ENCODE measurements around the gene BHMT2. TPM values are rescaled to one million over a fixed set of nuclear protein-coding genes. Genes with fewer than 3 reads are reported as not detected.

The BHMT2 gene
- total and polyA plus RNA-seq, 10 of the 15 experiments (the other 5 are each of a cell fraction or from before 2014, with no cell fraction given): not detected

DNA sequence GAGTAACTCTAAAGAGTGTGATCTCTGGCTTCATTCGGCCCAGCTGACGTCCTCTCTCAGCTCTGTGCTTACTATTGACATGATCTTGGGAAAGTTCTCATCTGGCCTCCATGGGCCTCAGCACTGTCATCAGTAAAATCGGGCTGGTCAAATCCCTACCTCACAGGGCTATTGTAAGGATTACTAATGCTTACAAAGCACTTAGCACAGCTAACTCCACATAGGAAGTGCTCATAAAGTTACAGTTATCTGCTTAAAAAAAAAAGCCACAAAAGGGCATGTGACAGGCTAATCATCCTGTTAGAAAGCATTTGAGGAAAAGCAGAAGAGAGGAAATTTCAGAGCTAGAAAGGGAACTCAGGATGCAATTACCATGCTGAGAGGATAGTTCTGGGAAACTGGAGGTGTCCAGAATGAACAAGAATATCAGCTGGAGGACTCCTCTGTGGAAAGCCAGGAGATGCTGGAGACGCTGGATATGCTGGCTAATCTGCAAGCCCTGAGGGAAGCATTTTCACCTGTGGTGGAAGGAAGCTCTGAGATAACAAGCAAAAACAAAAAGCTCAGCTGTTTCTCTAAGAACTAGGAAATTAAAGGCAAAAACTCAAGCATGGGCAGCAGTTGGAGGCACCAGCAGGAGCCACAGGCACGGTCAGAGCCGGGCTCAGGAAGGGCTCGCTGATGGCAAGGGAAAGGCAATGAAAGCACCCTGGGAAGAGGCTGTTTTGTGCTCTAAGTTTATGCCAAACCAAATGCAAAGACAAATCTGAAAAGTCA is 37.6 kb downstream of the BHMT2 start:
- Histone ChIP-seq H3K9me3 (replicated peaks; ENCODE audit: control insufficient read depth, insufficient read depth, low read length) (no peaks in the 10 kb centered on the region), H3K27ac (ENCODE audit: control insufficient read depth, insufficient read depth) (no peak overlapping the region), H4K20me1 (ENCODE audit: control insufficient read depth, insufficient read depth) (no peaks in the 10 kb centered on the region), H3K79me2 (ENCODE audit: control insufficient read depth, insufficient read depth, low read length) (no peaks in the 10 kb centered on the region), H3K36me3 (ENCODE audit: control insufficient read depth in 2 of 2, insufficient read depth in 2 of 2, low read length in 1 of 2) (no peaks in the 10 kb centered on the region), H2AFZ (ENCODE audit: control insufficient read depth, low read depth, low read length) (no peak overlapping the region), H3K4me2 (ENCODE audit: control insufficient read depth, insufficient read depth) (no peak overlapping the region), H3K4me1 (ENCODE audit: control insufficient read depth, insufficient read depth, low read length) (no peaks in the 10 kb centered on the region), H3K4me3 (no peak overlapping the region), H3K27me3 (replicated peaks in 1 of 2; ENCODE audit: control insufficient read depth in 2 of 2, insufficient read depth in 2 of 2, low read length in 1 of 2) (peaks cover 2 to 4% of the 10 kb centered on the region in 2 experiments; a peak in 3 of 4 replicates), H3K9ac (ENCODE audit: control insufficient read depth, insufficient read depth, low read length) (no peak overlapping the region)
- RAD21 ChIA-PET (ENCODE audit: unreplicated experiment): interaction anchor here (0.6 to 2.9 kb wide), 3 partner anchors 26 to 85 kb away, joined by 3 to 11 read pairs (median 9); no protein-coding TSS in a partner anchor
- no TSS peak for BruUV-seq (replicated peaks)
- SMC1A ChIA-PET (ENCODE audit: uncharacterized antibody, unreplicated experiment): interaction anchor here (1.0 to 5.7 kb wide), 5 partner anchors 25 to 208 kb away, joined by 3 to 30 read pairs (median 12); no protein-coding TSS in a partner anchor
- no peak for DNase-seq (ENCODE audit: low read depth, low spot score)
- no peak for FAIRE-seq
- POLR2A ChIA-PET: no interaction called here
- no peak; the same call in 2 of the 3 replicates for ATAC-seq
- in situ Hi-C loops (cut with MboI): no loop called here
- CTCF ChIA-PET: interaction anchor here (0.7 to 5.7 kb wide), 10 partner anchors 11 to 355 kb away, joined by 3 to 84 read pairs (median 4); no protein-coding TSS in a partner anchor
- intact Hi-C loops (cut with micrococcal nuclease; ENCODE audit: unreplicated experiment): no loop called here
- WGBS (ENCODE audit: insufficient coverage, insufficient replicate concordance, low lambda C conversion rate, missing lambda C conversion rate): 43% methylated on average over 7 of the region's 7 CpGs
- TF ChIP-seq JUNB (IDR thresholded peaks at IDR 0.05) (no peak), SREBF1 (IDR thresholded peaks at IDR 0.05; ENCODE audit: low read length) (no peak), BHLHE40 (IDR thresholded peaks at IDR 0.05; ENCODE audit: borderline replicate concordance in 1 of 2, low read depth in 2 of 2, low read length in 1 of 2) (no peak), LARP7 (IDR thresholded peaks at IDR 0.05) (no peak), TAF1 (IDR thresholded peaks at IDR 0.05; ENCODE audit: borderline replicate concordance, low read depth, low read length) (no peak), SIX5 (IDR thresholded peaks at IDR 0.05; ENCODE audit: low read depth, low read length, severe bottlenecking) (no peak), HSF1 (IDR thresholded peaks at IDR 0.05; ENCODE audit: low read depth, low read length) (no peak), E2F4 (IDR thresholded peaks at IDR 0.05; ENCODE audit: low read depth, low read length) (no peak), SMC3 (IDR thresholded peaks at IDR 0.05; ENCODE audit: borderline replicate concordance, low read length) (no peak), KAT2A (conservative IDR thresholded peaks at IDR 0.05; ENCODE audit: control insufficient read depth, low read depth, low read length) (no peak), CEBPB (IDR thresholded peaks at IDR 0.05; ENCODE audit: borderline replicate concordance in 1 of 2, low read depth in 2 of 2, low read length in 2 of 2) (no peak), TCF7 (IDR thresholded peaks at IDR 0.05; ENCODE audit: borderline replicate concordance) (no peak), TCF3 (IDR thresholded peaks at IDR 0.05; ENCODE audit: borderline replicate concordance, insufficient read depth, low read depth, low read length) (no peak), SUPT20H (IDR thresholded peaks at IDR 0.05; ENCODE audit: borderline replicate concordance, control insufficient read depth, low read depth, low read length) (no peak), ZSCAN29 (IDR thresholded peaks at IDR 0.05) (no peak), YY1 (IDR thresholded peaks at IDR 0.05; ENCODE audit: low read depth, low read length) (no peak), CBX3 (IDR thresholded peaks at IDR 0.05; ENCODE audit: borderline replicate concordance, low read depth) (no peak), RB1 (IDR thresholded peaks at IDR 0.05; ENCODE audit: borderline replicate concordance) (no peak), RELA (IDR thresholded peaks at IDR 0.05; ENCODE audit: borderline replicate concordance, partially characterized antibody) (no peak), BRCA1 (IDR thresholded peaks at IDR 0.05; ENCODE audit: low read depth, low read length) (no peak)

All from GM12878 (cell line).